ENCODE results near the gene KCTD16.

KCTD16 gene

DNA sequence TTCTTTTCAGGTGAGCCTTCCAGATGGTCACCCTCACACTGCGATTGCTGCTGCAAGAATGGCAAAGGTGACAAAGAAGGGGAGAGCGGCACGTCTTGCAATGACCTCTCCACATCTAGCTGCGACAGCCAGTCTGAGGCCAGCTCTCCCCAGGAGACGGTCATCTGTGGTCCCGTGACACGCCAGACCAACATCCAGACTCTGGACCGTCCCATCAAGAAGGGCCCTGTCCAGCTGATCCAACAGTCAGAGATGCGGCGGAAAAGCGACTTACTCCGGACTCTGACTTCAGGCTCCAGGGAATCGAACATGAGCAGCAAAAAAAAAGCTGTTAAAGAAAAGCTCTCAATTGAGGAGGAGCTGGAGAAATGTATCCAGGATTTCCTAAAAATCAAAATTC lies 303.0 kb downstream of the KCTD16 start:
- no peak overlapping the region for H3K4me3 ChIP-seq (replicated peaks; ENCODE audit: low read depth, low read length)
- TF ChIP-seq, protein P1, sequence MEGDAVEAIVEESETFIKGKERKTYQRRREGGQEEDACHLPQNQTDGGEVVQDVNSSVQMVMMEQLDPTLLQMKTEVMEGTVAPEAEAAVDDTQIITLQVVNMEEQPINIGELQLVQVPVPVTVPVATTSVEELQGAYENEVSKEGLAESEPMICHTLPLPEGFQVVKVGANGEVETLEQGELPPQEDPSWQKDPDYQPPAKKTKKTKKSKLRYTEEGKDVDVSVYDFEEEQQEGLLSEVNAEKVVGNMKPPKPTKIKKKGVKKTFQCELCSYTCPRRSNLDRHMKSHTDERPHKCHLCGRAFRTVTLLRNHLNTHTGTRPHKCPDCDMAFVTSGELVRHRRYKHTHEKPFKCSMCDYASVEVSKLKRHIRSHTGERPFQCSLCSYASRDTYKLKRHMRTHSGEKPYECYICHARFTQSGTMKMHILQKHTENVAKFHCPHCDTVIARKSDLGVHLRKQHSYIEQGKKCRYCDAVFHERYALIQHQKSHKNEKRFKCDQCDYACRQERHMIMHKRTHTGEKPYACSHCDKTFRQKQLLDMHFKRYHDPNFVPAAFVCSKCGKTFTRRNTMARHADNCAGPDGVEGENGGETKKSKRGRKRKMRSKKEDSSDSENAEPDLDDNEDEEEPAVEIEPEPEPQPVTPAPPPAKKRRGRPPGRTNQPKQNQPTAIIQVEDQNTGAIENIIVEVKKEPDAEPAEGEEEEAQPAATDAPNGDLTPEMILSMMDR (IDR thresholded peaks at IDR 0.05; ENCODE audit: low read depth, low read length, missing control alignments): no peak

DNA sequence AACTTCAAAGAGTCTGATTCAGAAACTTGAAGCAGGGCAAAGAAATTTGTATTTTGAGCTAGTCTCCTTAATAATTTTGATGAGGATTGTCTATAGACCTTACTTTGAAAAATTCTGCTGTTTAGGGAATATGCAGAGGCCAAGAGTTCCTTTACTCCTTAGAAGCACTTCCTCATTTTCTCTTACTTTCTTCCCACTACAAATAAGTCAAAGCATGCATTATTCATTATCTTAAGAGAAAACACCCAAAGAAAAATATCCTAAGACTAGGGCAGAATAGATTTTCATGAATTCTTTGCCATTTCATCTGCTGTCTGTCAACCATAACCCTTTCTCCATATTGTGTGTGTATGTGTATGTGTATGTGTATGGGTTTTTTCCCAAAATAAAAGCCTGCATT lies 307.9 kb downstream of the KCTD16 start:
- TF ChIP-seq, protein P1 (IDR thresholded peaks at IDR 0.05; ENCODE audit: low read depth, low read length, missing control alignments): no peak
- no peak for DNase-seq (ENCODE audit: extremely low read depth, low read depth)
- H3K4me3 ChIP-seq (replicated peaks; ENCODE audit: low read depth, low read length): no peak overlapping the region

More for the DNA sequence above, 303.0 kb downstream of the KCTD16 start:
- no peak for DNase-seq (ENCODE audit: extremely low read depth, low read depth)

DNA sequence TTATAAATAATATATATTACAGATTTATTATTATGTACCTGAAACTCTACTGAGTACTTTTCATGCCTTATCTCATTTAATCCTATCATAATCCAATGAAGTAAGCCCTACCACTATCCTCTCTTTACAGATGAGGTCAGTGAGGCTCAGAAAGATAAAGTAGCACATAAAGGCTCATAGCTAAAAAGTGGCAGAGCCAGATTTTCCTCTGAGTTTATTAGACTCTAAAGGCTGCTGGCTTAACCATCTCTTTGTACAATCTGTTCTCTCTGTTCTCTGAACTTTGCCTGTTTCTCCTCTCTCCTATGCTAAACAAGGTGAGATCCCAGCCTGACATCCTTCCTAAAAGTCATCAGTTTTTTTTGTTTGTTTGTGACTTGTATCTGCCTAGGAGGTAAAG lies 311.2 kb downstream of the KCTD16 start:
- DNase-seq (ENCODE audit: extremely low read depth, low read depth): no peak
- TF ChIP-seq, protein P1 (IDR thresholded peaks at IDR 0.05; ENCODE audit: low read depth, low read length, missing control alignments): no peak
- H3K4me3 ChIP-seq (replicated peaks; ENCODE audit: low read depth, low read length): no peak overlapping the region

DNA sequence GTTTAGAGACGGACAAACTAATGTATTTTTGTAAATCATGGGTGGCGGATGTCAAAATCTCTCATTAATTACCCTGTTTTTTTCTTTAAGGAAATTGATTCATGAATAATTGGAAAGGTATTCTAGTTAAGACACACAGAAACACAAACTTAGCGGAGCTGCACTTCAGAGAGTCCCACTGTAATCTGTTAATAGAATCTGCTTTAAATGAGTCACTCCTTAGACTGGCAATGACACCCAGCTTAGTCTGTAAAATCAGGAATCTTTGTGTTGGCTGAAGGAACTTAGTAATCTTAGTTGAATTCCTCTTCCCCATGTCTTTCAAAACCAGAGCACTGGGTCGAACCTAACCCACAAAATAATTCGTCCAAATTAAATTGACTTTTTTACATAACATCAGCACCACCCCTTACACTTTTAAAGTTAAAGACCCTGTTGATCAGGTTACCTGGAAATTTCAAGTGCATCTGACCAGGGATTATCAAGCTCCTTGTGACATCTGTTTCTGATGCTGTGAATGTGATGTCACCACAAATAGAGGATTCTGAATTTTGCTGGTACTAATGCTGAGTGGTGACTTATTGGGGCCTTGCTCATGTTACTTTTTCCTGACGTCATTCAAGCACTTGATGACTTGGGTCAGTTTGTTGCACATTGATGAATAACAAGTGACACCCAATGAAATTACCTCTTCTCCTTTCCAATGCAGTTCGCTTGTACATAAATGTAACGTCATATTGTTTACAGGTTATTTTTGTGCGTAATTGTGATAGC lies 313.6 kb downstream of the KCTD16 start:
- DNase-seq (ENCODE audit: extremely low read depth, low read depth): no peak
- TF ChIP-seq, protein P1 (IDR thresholded peaks at IDR 0.05; ENCODE audit: low read depth, low read length, missing control alignments): no peak
- no peak overlapping the region for H3K4me3 ChIP-seq (replicated peaks; ENCODE audit: low read depth, low read length)

DNA sequence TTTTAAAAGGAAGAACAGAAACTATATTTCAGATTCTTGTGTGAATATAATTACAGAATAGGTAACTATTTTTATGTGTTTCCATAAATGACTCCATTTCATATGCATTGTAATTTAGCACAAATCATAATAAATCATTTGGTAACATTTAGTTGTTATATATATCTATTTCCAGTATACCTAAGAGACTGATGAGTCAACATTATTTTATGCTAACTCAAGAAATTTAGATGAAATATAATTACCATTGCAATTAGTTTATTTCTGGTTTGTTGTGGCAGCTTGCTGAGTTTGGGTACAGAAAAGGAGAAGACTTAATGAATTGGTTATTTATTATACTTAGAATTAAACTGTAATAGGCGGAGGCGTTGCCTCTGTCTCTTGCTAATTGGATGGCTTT lies 314.9 kb downstream of the KCTD16 start:
- DNase-seq (ENCODE audit: extremely low read depth, low read depth): no peak
- no peak overlapping the region for H3K4me3 ChIP-seq (replicated peaks; ENCODE audit: low read depth, low read length)
- TF ChIP-seq, protein P1 (IDR thresholded peaks at IDR 0.05; ENCODE audit: low read depth, low read length, missing control alignments): no peak

DNA sequence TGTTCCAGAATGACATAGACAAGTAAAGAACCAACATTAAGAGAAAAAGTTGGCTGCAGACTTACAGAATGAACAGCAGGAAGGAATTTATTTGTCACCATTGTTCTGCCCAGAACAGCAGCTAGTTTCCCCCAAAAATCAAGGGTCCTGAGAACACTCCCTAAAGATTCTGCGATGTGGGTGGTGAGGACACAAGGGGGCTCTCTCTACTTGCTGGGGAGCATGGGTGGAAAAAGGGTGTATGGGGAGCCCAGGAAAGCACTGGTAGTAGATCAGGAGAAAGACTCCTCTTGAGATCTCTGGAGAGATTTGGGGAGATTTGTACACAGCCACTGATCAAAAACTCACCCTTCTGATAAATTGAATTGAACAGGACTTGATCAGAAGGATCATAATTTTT lies 316.5 kb downstream of the KCTD16 start:
- TF ChIP-seq, protein P1 (IDR thresholded peaks at IDR 0.05; ENCODE audit: low read depth, low read length, missing control alignments): no peak
- H3K4me3 ChIP-seq (replicated peaks; ENCODE audit: low read depth, low read length): no peak overlapping the region
- DNase-seq (ENCODE audit: extremely low read depth, low read depth): no peak

DNA sequence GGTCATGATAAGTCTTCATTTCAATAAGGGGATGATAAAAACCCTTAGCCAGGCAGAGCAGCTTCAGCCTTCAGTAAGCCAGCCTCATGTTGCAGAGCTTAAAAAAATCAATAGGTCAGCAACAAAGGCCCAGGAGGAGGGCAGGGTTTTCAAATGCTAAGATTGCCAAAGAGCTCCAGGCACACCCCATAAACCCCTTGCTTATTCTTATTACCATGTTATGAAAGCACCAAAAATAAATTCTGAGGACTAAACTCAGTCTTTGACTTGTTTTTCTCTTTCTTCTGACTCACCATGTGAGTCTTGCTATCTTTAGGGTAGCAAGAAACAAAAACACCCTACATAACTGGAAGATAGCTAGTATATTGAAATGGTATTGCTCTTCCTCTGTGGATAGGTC lies 317.1 kb downstream of the KCTD16 start:
- no peak overlapping the region for H3K4me3 ChIP-seq (replicated peaks; ENCODE audit: low read depth, low read length)
- DNase-seq (ENCODE audit: extremely low read depth, low read depth): no peak
- TF ChIP-seq, protein P1 (IDR thresholded peaks at IDR 0.05; ENCODE audit: low read depth, low read length, missing control alignments): no peak
